K562 (cell line): ENCODE data around the gene IL27RA. TPM values are rescaled to one million over a fixed set of nuclear protein-coding genes. Genes with fewer than 3 reads are reported as not detected.

Source experiments
- ATF1 ChIP-seq, 2 experiments: fragments of 450-650 bp in 1 of 2; IDR thresholded peaks; 2 replicates each; pipeline ENCODE4 v1.6.1; 2016; ENCODE audit warnings: missing compliant biosample characterization in 1 of 2, missing genetic modification characterization in 1 of 2
- CBX3 ChIP-seq, 2 experiments: IDR thresholded peaks; 1 replicate in 1 of 2; 2 replicates in 1 of 2; pipeline ENCODE4 v1.6.1; 2012; ENCODE audit warnings: inconsistent platforms in 2 of 2, low read length in 2 of 2, borderline replicate concordance in 1 of 2, control low read depth in 1 of 2
- CHAMP1 ChIP-seq: fragments of 450-650 bp; IDR thresholded peaks from 2 replicates; pipeline ENCODE4 v1.6.1; 2016; ENCODE audit warnings: mild to moderate bottlenecking
- DACH1 ChIP-seq: fragments of 450-650 bp; IDR thresholded peaks from 2 replicates; pipeline ENCODE4 v1.6.1; 2018; ENCODE audit not compliant: partially characterized antibody
- FIP1L1 ChIP-seq: fragments of 200-400 bp; formaldehyde crosslinking; IDR thresholded peaks from 2 replicates; pipeline ENCODE4 v1.6.1; 2018; ENCODE audit warnings: mild to moderate bottlenecking, low read depth, low read length; ENCODE audit not compliant: poor library complexity, severe bottlenecking
- KLF16 ChIP-seq: IDR thresholded peaks from 2 replicates; pipeline ENCODE4 v1.6.1; 2016; ENCODE audit warnings: antibody characterized with exemption
- PHTF2 ChIP-seq: fragments of 250-450 bp; sonication (Bioruptor Pico); IDR thresholded peaks from 2 replicates; pipeline ENCODE4 v1.5.0; 2021; ENCODE audit warnings: mild to moderate bottlenecking
- RREB1 ChIP-seq: fragments of 250-450 bp; sonication (Bioruptor Pico); IDR thresholded peaks from 2 replicates; pipeline ENCODE4 v1.4.0; 2020
- SRSF7 ChIP-seq: fragments of 200-400 bp; formaldehyde crosslinking; optimal IDR thresholded peaks from 2 replicates; pipeline ENCODE3; 2017; ENCODE audit warnings: mild to moderate bottlenecking, low read depth, low read length
- TAF15 ChIP-seq: fragments of 200-400 bp; formaldehyde crosslinking; IDR thresholded peaks from 2 replicates; pipeline ENCODE4 v1.6.1; 2017; ENCODE audit warnings: mild to moderate bottlenecking, low read depth, low read length, moderate library complexity
- TBL1XR1 ChIP-seq, 2 experiments: IDR thresholded peaks; 2 replicates each; pipeline ENCODE4 v1.6.1; 2012; ENCODE audit warnings: improper control_type of control experiment in 2 of 2, low read length in 2 of 2, mild to moderate bottlenecking in 1 of 2
- ZNF23 ChIP-seq: fragments of 250-450 bp; sonication (Bioruptor Pico); IDR thresholded peaks from 2 replicates; pipeline ENCODE4 v1.4.0; 2020; ENCODE audit warnings: mild to moderate bottlenecking
- ZNF263 ChIP-seq: sonication (generic); formaldehyde crosslinking; IDR thresholded peaks from 2 replicates; pipeline ENCODE4 v1.8.0; 2022; ENCODE audit warnings: mild to moderate bottlenecking, missing genetic modification reagents, borderline replicate concordance
- ZNF354B ChIP-seq: fragments of 250-450 bp; sonication (Bioruptor Pico); IDR thresholded peaks from 2 replicates; pipeline ENCODE4 v1.4.0; 2020
- ZNF592 ChIP-seq: fragments of 450-650 bp; IDR thresholded peaks from 2 replicates; pipeline ENCODE4 v1.6.1; 2017; ENCODE audit warnings: antibody characterized with exemption, mild to moderate bottlenecking
- polyA plus RNA-seq, 8 experiments: library from polyadenylated mRNA; depleted of rRNA in 4 of 8; stranded (reverse) in 5 of 8; unstranded in 3 of 8; fragments of >200 nt; fragmentation: Nextera tagmentation in 2 of 8; fragmentation: Illumina TruSeq in 1 of 8; extraction: Ambion mirVana in 2 of 8; extraction: Trizol in 1 of 8; gene quantifications; 2 replicates each; pipeline versions ENCODE4 v1.2.1 to v1.2.3, GENCODE V29; 2011 to 2014; ENCODE audit warnings: inconsistent platforms in 1 of 8, missing spikeins in 1 of 8
- total RNA-seq, 7 experiments: library from RNA; depleted of rRNA in 6 of 7; stranded (reverse); fragments of >200 nt in 6 of 7; fragmentation: Illumina TruSeq in 2 of 7; extraction: Trizol in 2 of 7; gene quantifications; 2 replicates each; pipeline versions ENCODE4 v1.2.1 to v1.2.3, GENCODE V29; 2011 to 2021; ENCODE audit warnings: low replicate concordance in 1 of 7

The IL27RA gene
- total and polyA plus RNA-seq, 9 of the 15 experiments (the other 6 are each of a cell fraction or from before 2014, with no cell fraction given) = 1.9 to 15.9 (median 12.0) TPM

GRCh38 chr19:14080887-14081796 lies 49.6 kb downstream of the IL27RA start (continued):
- TF ChIP-seq RREB1 (CRISPR knock-in tag) = no peak
- no peak for TF ChIP-seq ZNF23 (CRISPR knock-in tag)
- no peak for TF ChIP-seq KLF16
- no peak for TF ChIP-seq ZNF592
- TF ChIP-seq CBX3 (IDR thresholded peaks at IDR 0.05; ENCODE audit: borderline replicate concordance in 1 of 2, low read length in 2 of 2) = no peak; a peak in 2 of 3 replicates
- TF ChIP-seq PHTF2 (CRISPR knock-in tag) = no peak
- TF ChIP-seq TAF15 = no peak
- TF ChIP-seq ZNF263 (CRISPR knock-in tag) = peak; percentile 46; the same call in 1 of the 2 replicates
- no peak for TF ChIP-seq FIP1L1
- TF ChIP-seq ZNF354B (CRISPR knock-in tag) = no peak
- TF ChIP-seq SRSF7 = no peak
- TF ChIP-seq TBL1XR1 (IDR thresholded peaks at IDR 0.05; ENCODE audit: low read length in 2 of 2) = 0 out of 4 replicates have a peak, but pooled peaks of 1 of the 2 experiments have one; percentile 13
- TF ChIP-seq ATF1 (CRISPR knock-in tag; IDR thresholded peaks at IDR 0.05) = no peak
- peak; percentile 87 for TF ChIP-seq ATF1 (tag; IDR thresholded peaks at IDR 0.05)
- TF ChIP-seq CHAMP1 = no peak
- TF ChIP-seq DACH1 = no peak
